ENCODE results near the gene G6PC1. TPM values are rescaled to one million over a fixed set of nuclear protein-coding genes. Genes with fewer than 3 reads are reported as not detected.
"Not testable (repeated sequence)": the region's sequence is repeated elsewhere in the genome, so short reads cannot be mapped to it uniquely, and the experiment has no call there.

The G6PC1 gene
- total RNA-seq, 1 donor from 2014 or later, result not detected

DNA sequence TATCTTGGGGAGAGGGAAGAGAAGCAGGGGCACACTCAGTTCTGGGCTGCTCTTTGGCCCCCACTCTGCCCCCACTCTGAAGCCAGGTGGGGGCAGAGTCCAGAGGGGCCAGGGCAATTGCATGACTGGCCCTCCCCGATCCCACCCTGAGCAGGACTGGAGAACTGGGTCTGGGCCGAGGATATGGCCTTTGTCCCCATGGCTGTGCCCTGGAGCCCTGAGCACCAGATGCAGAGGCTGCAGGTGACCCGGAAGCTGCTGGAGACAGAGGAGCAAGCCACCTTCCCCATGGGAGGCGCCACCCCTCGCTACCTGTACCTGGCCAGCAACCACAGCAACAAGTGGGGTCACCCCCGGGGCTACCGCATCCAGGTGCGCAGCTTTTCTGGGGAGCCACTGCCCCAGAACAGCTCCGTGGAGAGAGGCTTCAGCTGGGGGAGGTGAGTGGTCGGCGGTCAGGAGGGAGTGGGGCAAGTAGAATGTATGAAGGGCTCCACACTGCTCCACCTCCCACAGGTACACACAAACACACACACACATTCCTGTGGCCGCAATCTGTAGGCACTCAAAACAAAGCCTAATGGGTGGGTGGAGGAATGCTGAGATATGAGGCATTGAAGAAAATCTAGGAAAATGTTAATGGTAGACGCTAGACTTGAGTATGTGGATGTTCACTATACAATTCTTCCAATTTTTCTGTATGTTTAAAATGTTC is 28.2 kb upstream of the G6PC1 start:
- no peak for ATAC-seq
- DNase-seq (ENCODE audit: missing footprints), result no peak
- intact Hi-C loops (cut with DNase I), result no loop called here

GRCh38 chr17:42873315-42873714 is 27.3 kb upstream of the G6PC1 start:
- intact Hi-C loops (cut with DNase I), result no loop called here
- ATAC-seq (no peak), DNase-seq (ENCODE audit: missing footprints) (no peak)

DNA sequence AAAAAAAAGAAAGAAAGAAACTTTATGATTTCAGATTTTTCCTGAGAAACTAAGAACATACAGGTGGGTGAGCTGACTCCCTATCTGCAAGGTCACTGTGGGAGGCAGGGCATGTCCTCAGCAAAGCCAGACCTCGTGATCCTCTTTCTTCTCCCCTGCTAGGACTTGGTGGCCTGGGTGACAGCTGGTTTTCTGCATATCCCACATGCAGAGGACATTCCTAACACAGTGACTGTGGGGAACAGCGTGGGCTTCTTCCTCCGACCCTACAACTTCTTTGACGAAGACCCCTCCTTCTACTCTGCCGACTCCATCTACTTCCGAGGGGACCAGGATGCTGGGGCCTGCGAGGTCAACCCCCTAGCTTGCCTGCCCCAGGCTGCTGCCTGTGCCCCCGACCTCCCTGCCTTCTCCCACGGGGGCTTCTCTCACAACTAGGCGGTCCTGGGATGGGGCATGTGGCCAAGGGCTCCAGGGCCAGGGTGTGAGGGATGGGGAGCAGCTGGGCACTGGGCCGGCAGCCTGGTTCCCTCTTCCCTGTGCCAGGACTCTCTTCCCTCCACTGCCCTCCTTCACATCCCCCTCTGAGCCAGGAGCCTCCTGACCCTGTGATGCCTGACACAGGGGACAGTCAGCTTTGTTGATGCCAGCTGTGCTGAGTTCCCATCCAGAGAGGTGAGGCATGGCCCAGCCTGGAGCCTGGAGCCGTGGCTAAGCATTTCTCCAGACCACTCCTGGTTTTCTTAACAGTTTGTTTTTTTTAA is 26.5 kb upstream of the G6PC1 start:
- ATAC-seq; intact Hi-C loops (cut with DNase I); DNase-seq (ENCODE audit: missing footprints): not testable (repeated sequence)

DNA sequence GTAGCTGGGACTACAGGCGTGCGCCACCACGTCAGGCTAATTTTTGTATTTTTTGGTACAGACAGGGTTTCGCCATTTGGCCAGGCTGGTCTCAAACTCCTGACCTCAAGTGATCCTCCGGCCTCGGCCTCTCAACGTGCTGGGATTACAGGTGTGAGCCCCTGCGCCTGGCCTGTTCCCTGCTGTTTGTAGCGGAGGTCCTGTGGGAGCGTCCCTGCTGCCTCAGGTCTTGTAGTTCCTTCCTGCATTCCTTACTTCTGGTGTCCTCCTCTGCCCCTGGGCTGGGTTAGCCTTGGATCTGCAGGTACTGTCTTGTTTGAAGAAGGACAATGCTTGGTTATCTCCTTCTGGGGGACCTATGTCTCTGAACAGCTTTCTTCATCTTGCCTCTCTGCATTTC is 23.6 kb upstream of the G6PC1 start:
- intact Hi-C loops (cut with DNase I), result no loop called here
- no peak for DNase-seq (ENCODE audit: missing footprints)
- ATAC-seq, result no peak

GRCh38 chr17:42878123-42878880 is 22.3 kb upstream of the G6PC1 start:
- ATAC-seq, result no peak
- intact Hi-C loops (cut with DNase I), result no loop called here
- no peak for DNase-seq (ENCODE audit: missing footprints)

DNA sequence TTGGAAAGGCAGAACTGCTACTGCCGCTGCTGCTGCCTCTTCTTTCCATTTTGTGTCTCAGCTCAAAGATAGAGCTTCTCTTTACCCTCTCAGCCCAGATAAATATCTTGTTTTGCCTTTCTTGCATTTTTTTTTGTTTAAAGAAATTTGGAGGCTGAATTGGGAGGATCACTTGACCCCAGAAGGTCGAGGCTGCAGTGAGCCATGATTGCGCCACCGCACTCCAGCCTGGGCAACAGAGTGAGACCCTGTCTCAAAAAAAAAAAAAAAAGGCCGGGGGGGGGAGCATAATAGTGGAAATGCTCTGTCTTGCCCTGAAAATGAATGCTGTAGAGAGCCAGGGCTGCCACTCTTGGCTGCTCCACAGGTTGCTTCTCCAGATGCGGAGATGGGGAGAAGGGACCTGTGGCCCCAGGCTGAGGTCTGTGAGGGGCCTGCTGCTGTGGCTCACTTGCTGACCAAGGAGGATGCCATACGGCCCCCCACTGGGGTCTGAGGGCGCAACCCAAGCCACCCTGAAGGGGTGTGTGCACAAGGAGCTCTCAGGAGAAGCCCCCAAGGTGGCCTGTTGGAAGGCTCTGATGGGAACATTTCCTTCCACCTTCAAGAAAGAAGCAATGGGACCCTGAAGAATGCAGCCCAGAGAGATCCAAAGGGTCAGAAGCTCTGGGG is 21.5 kb upstream of the G6PC1 start:
- ATAC-seq, result no peak
- no peak for DNase-seq (ENCODE audit: missing footprints)
- intact Hi-C loops (cut with DNase I), result no loop called here

DNA sequence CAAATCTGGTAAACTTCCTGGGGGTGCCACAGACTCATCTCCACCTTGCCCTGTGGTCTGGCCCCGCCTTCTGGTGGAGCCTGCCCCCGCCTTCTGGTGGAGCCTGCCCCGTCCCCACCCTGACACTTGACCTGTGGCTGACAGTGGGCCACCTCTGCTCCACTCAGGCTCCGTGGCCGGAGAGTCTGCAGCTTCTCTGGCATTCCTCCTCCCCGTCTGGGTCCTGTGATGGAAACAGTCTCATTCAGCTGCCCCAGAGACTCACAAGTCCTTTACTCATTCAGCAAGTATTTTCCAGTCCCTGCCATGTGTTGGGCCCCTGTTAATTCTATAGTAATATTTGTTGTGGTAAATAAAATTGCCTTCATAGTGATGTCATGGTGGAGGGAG is 21.0 kb upstream of the G6PC1 start:
- DNase-seq (ENCODE audit: missing footprints) (no peak), ATAC-seq (no peak)
- intact Hi-C loops (cut with DNase I), result no loop called here

DNA sequence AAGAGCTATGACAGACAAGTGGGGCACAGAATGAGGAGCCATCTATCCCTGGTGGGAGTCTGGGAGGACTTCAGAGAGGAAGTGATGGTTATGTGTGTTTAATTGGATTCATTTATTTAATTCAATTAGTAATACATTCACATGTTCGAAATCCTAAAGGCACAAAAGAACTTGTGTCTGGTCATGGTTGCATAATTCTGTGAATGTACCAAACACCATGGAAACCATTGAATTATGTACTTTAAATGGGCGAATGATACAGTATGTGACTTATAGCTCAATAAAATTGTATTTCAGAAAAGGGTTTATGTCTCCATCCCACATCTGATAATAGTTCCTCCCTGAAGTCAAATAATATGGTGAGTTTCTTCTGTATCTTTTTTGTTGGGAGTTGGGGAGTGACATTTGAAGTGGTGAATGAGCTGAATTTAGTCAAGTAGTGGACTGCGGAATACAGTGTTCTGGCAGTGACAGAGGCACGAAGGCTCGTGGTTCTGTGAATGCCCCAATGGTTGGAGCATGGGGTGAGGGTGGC is 19.8 kb upstream of the G6PC1 start:
- intact Hi-C loops (cut with DNase I), result no loop called here
- DNase-seq (ENCODE audit: missing footprints) (no peak), ATAC-seq (no peak)

GRCh38 chr17:42881706-42882105 is 18.9 kb upstream of the G6PC1 start:
- intact Hi-C loops (cut with DNase I); ATAC-seq: not testable (repeated sequence)

GRCh38 chr17:42882166-42882565 is 18.4 kb upstream of the G6PC1 start:
- DNase-seq (ENCODE audit: missing footprints) (no peak), ATAC-seq (no peak)
- intact Hi-C loops (cut with DNase I), result no loop called here

More at GRCh38 chr17:42881706-42882105, 18.9 kb upstream of the G6PC1 start:
- not testable (repeated sequence) for DNase-seq (ENCODE audit: missing footprints)

DNA sequence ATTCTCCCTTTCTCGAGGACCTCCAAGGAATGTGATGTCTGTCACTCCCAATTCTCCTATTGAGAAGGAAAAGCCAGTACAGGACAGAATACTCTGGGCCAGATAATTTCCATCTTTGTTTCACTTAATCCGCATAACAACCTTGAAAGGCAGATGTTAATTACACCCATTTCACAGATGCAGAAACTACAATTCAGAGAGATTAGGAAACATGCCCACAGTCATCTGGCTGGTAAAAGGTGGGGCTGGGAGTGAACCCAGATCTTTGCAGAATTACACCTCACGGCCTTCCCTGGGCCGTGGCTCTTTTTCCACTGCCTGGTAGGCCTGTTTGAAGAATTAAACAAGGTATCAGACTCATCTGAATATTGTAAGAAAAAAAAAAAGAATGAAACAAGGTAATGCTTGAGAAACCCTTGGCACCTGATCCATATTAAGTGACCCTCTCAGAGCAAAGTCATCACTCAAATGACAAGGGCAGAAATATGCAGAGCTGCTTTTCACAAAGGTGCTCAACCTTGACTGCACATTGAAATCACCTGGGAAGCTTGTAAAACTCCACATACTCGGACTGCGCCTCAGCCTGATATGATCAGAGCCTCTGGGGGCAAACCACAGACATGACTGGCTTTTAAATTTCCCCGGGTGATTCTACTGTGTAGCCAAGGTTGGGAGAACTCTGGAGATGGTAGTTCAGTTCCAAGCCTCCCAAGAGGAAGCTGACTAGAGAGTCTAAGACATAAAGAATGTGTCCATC is 16.6 kb upstream of the G6PC1 start:
- ATAC-seq (no peak), DNase-seq (ENCODE audit: missing footprints) (no peak)
- intact Hi-C loops (cut with DNase I), result no loop called here

DNA sequence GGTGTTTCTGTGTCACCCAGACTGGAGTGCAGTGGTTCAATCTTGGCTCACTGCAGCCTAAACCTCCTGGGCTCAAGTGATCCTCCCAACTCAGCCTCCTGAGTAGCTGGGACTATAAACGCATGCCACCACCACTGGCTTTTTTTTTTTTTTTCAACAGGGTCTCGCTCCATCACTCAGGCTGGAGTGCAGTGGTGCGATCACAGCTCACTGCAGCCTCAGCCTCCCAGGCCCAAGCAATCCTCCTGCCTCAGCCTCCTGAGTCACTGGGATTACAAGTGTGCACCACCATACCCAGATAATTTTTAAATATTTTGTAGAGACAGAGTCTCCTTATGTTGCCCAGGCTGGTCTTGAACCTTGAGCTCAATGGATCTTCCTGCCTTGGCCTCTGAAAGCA is 14.8 kb upstream of the G6PC1 start:
- ATAC-seq; intact Hi-C loops (cut with DNase I); DNase-seq (ENCODE audit: missing footprints): not testable (repeated sequence)

DNA sequence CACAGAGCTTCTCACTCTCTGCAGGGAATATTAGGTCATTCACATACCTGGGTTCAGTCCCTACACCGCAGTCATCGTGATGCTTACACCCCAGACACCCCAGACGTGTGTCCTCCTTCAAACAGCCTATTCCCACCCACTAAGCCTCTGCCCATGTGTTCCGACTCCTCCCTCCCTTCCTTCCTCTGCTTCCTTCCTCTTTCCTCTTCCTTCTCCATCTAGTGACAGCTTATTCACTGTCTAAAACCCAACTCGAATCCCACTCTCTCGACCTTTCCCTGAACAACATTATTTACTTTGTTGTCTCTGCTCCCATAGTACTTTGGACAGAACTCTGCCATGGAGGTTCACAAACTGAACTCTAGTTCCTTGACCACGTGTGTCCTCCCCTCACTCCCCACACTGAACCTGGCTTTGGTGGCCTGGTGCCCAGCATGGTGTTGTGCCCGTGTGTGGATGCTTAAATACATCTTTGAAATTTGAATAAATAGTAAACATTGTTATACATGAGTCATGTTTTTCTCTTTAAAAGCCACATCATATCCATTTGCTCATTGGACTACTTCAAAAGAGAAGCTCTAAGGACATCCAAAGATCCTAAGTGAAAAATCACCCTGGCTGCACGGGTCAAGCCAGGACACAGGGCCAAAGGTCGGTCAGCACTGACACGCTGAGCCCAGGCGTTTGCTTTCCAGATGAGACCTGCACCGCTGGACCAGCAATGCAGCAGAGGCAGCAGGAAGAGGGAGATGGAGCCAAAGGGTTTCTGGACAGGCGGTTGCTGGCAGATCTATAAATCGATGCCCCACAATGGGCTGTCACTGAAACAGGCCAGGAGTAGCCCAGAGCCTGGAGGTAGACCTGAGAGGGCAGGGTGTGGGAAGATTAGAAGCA is 14.1 kb upstream of the G6PC1 start:
- no peak for DNase-seq (ENCODE audit: missing footprints)
- intact Hi-C loops (cut with DNase I), result no loop called here
- ATAC-seq, result peak; percentile 53

- DNase-seq (ENCODE audit: missing footprints) (no peak), ATAC-seq (peak; percentile 75)
- intact Hi-C loops (cut with DNase I), result no loop called here
Measured at GRCh38 chr17:42889809-42890208, 10.8 kb upstream of the G6PC1 start.

GRCh38 chr17:42891539-42892152 is 9.0 kb upstream of the G6PC1 start:
- ATAC-seq (peak; percentile 93), DNase-seq (ENCODE audit: missing footprints) (no peak)
- intact Hi-C loops (cut with DNase I), result no loop called here

DNA sequence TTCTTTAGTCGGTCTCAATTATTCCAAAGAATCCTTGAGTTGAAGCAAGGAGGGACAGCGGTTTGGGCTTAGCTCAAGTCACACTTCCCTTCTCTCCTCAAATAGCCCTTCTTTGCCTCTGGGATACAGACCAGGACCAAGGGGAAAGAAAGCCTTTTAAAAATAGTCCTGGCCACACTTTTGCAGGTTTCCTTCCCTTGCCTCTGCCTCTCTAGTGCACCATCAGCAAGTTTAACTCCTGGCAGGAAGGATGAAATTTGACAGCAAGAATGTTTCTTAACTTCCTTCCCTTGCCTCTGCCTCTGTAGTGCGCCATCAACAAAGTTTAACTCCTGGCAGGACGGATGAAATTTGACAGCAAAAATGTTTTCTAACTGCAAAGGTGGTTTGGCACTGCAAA is 7.2 kb upstream of the G6PC1 start:
- DNase-seq (ENCODE audit: missing footprints) (no peak), ATAC-seq (peak; percentile 3)
- intact Hi-C loops (cut with DNase I), result no loop called here
